Measurements from ENCODE around the gene CD47.

Gene CD47

GRCh38 chr3:108103886-108104797 is 13.3 kb upstream of the CD47 start:
- peak; percentile 27 for TF ChIP-seq CTCF (conservative IDR thresholded peaks at IDR 0.05; ENCODE audit: low read depth, low read length)
- DNase-seq (ENCODE audit: low read depth) = peak; percentile 41
- no peak overlapping the region for H3K4me3 ChIP-seq (ENCODE audit: low read depth, low read length)

GRCh38 chr3:108103040-108103751 is 12.4 kb upstream of the CD47 start:
- no peak overlapping the region for H3K4me3 ChIP-seq (ENCODE audit: low read depth, low read length)
- no peak for TF ChIP-seq CTCF (conservative IDR thresholded peaks at IDR 0.05; ENCODE audit: low read depth, low read length)
- DNase-seq (ENCODE audit: low read depth) = no peak

- no peak overlapping the region for H3K4me3 ChIP-seq (ENCODE audit: low read depth, low read length)
- no peak for TF ChIP-seq CTCF (conservative IDR thresholded peaks at IDR 0.05; ENCODE audit: low read depth, low read length)
- DNase-seq (ENCODE audit: low read depth) = no peak
These were observed 11.7 kb upstream of the CD47 start for GRCh38 chr3:108102420-108103039.

- H3K4me3 ChIP-seq (ENCODE audit: low read depth, low read length) = no peak overlapping the region
- TF ChIP-seq CTCF (conservative IDR thresholded peaks at IDR 0.05; ENCODE audit: low read depth, low read length) = no peak
- no peak for DNase-seq (ENCODE audit: low read depth)
These were observed 10.3 kb upstream of the CD47 start for GRCh38 chr3:108100906-108101660.

- DNase-seq (ENCODE audit: low read depth) = no peak
These were observed 9.0 kb upstream of the CD47 start for GRCh38 chr3:108099679-108100428.

More at GRCh38 chr3:108099679-108100428, 9.0 kb upstream of the CD47 start:
- H3K4me3 ChIP-seq (ENCODE audit: low read depth, low read length) = no peak overlapping the region
- no peak for TF ChIP-seq CTCF (conservative IDR thresholded peaks at IDR 0.05; ENCODE audit: low read depth, low read length)
